H1 (cell line): ENCODE results near the gene PTCHD1. TPM values are rescaled to one million over a fixed set of nuclear protein-coding genes. Genes with fewer than 3 reads are reported as not detected.

ENCODE experiments used
- TAF1 ChIP-seq: IDR thresholded peaks from 2 replicates; pipeline ENCODE4 v1.6.1; 2011; ENCODE audit warnings: mild to moderate bottlenecking, low read depth, low read length
- polyA plus RNA-seq, 7 experiments: library from polyadenylated mRNA; depleted of rRNA in 3 of 7; stranded (reverse) in 5 of 7; unstranded in 2 of 7; fragments of >200 nt in 5 of 7; fragments of 200-250 nt in 2 of 7; gene quantifications; 1 replicate in 5 of 7; 2 replicates in 1 of 7; 4 replicates in 1 of 7; pipeline versions ENCODE4 v1.2.1 to v1.2.3, GENCODE V29; 2011 to 2013; ENCODE audit warnings: missing spikeins in 2 of 7, mixed read lengths in 2 of 7
- total RNA-seq: library from RNA; stranded (reverse); fragmentation: NEBNext Ultra II Directional; extraction: Animal tissue kit (Norgen Biotek cat#: 25700); gene quantifications from 2 replicates; pipeline ENCODE4 v1.2.1, GENCODE V29; 2021

PTCHD1 gene
- total and polyA plus RNA-seq, 2 of the 8 experiments (the other 6 are each of a cell fraction or from before 2014, with no cell fraction given), result 0.53 to 2.4 TPM

GRCh38 chrX:23435108-23435507, 100.5 kb downstream of the PTCHD1 start (continued):
- TF ChIP-seq TAF1, result no peak
- TF ChIP-seq, all 59 proteins: peak for 0
